K562 (cell line): ENCODE results near the gene IRAK3. TPM values are rescaled to one million over a fixed set of nuclear protein-coding genes. Genes with fewer than 3 reads are reported as not detected.

ENCODE experiments used
- ATAC-seq: fragments of 200-7000 bp; cut with Tn5 transposase; 3 replicates; pipeline ENCODE4 v1.9.1; 2020; ENCODE audit warnings: moderate library complexity
- BruUV-seq: library from RNA; stranded (reverse); fragments of 400-500 nt; replicated peaks from 2 replicates; lab custom pipeline; 2021; lab: Mats Ljungman, UMichigan
- CTCF ChIA-PET: fragments of 300-600 bp; formaldehyde crosslinking; extraction: SDS; loops from one replicate; lab custom pipeline; 2021; ENCODE audit warnings: low intra/inter-chr PET ratio; lab: Yijun Ruan, JAX
- POLR2A ChIA-PET: fragments of 300-600, 350-650 bp; sonication (Branson Sonifier 250); formaldehyde crosslinking; extraction: SDS; loops from one replicate; lab custom pipeline; 2021; ENCODE audit warnings: antibody characterized with exemption, inconsistent platforms; lab: Yijun Ruan, JAX
- DNase-seq, 4 experiments: peaks; one replicate each; pipeline versions ENCODE4 v3.0.0 to v3.0.0-alpha.2; 2011 to 2018; ENCODE audit warnings: low spot score in 3 of 4, mixed read lengths in 3 of 4; ENCODE audit errors: extremely low read depth in 1 of 4
- FAIRE-seq: peaks from 2 replicates; lab custom pipeline; 2011; peaks lifted over from hg19 to GRCh38; lab: Jason Lieb, UNC
- H2AFZ ChIP-seq: 2 replicates; pipeline ENCODE4 v1.6.0; 2011; ENCODE audit warnings: low read depth, low read length, control low read depth, inconsistent platforms
- H3K27ac ChIP-seq: fragments of 200-600 bp; 3 replicates; pipeline ENCODE4 v1.8.0; 2011; ENCODE audit warnings: low read depth, mild to moderate bottlenecking, control low read depth, inconsistent platforms, low read length, moderate library complexity, mixed read lengths; ENCODE audit errors: extremely low read depth
- H3K27me3 ChIP-seq, 2 experiments: fragments of 300-600 bp in 1 of 2; 2 replicates in 1 of 2; 3 replicates in 1 of 2; pipeline versions ENCODE4 v1.6.0 to v1.8.0; 2011; ENCODE audit warnings: inconsistent platforms in 2 of 2, low read length in 2 of 2, mild to moderate bottlenecking in 1 of 2, mixed read lengths in 1 of 2, moderate library complexity in 1 of 2; ENCODE audit not compliant: control insufficient read depth in 2 of 2, insufficient read depth in 2 of 2
- H3K36me3 ChIP-seq: fragments of 300-600 bp; 3 replicates; pipeline ENCODE4 v1.8.0; 2011; ENCODE audit warnings: mild to moderate bottlenecking, low read length, inconsistent platforms; ENCODE audit not compliant: control insufficient read depth, insufficient read depth
- H3K4me1 ChIP-seq, 2 experiments: fragments of 200-600 bp in 1 of 2; replicated peaks in 1 of 2; 2 replicates in 1 of 2; 3 replicates in 1 of 2; pipeline versions ENCODE4 v1.5.1 to v1.8.0; 2011; ENCODE audit warnings: inconsistent platforms in 2 of 2, low read length in 2 of 2, mild to moderate bottlenecking in 1 of 2, mixed read lengths in 1 of 2, moderate library complexity in 1 of 2; ENCODE audit not compliant: control insufficient read depth in 2 of 2, insufficient read depth in 2 of 2
- H3K4me2 ChIP-seq: 2 replicates; pipeline ENCODE4 v1.6.1; 2011; ENCODE audit warnings: low read length, control low read depth, inconsistent platforms, mixed read lengths; ENCODE audit not compliant: insufficient read depth
- H3K4me3 ChIP-seq: fragments of 200-600 bp; sonication (generic), shearing (Covaris generic); 2 replicates; pipeline ENCODE4 v1.5.1; 2016; ENCODE audit warnings: control low read depth, inconsistent platforms
- H3K79me2 ChIP-seq: fragments of 200-600 bp; 3 replicates; pipeline ENCODE4 v1.8.0; 2011; ENCODE audit warnings: low read length, inconsistent platforms; ENCODE audit not compliant: control insufficient read depth, insufficient read depth
- H3K9ac ChIP-seq, 2 experiments: 2 replicates each; pipeline versions ENCODE4 v1.6.0 to v1.6.1; 2011; ENCODE audit warnings: low read depth in 2 of 2, low read length in 2 of 2, control low read depth in 1 of 2, inconsistent platforms in 1 of 2, mild to moderate bottlenecking in 1 of 2, mixed read lengths in 1 of 2; ENCODE audit not compliant: insufficient read depth in 1 of 2
- H3K9me1 ChIP-seq: one replicate; pipeline ENCODE4 v1.6.0; 2011; ENCODE audit warnings: inconsistent platforms, mild to moderate bottlenecking, low read length, moderate library complexity; ENCODE audit not compliant: control insufficient read depth, insufficient read depth
- H3K9me3 ChIP-seq: replicated peaks from 2 replicates; pipeline ENCODE4 v1.5.1; 2011; ENCODE audit warnings: low read depth, low read length, inconsistent platforms; ENCODE audit not compliant: control insufficient read depth, insufficient read depth
- H4K20me1 ChIP-seq: replicated peaks from 2 replicates; pipeline ENCODE4 v1.6.1; 2011; ENCODE audit warnings: low read length, inconsistent platforms, mixed read lengths; ENCODE audit not compliant: control insufficient read depth, insufficient read depth
- ATF2 ChIP-seq: sonication (generic); formaldehyde crosslinking; IDR thresholded peaks from 2 replicates; pipeline ENCODE4 v1.8.1; 2022; ENCODE audit warnings: missing genetic modification reagents
- NFIC ChIP-seq: fragments of 450-650 bp; IDR thresholded peaks from 2 replicates; pipeline ENCODE4 v1.6.1; 2017; ENCODE audit warnings: mild to moderate bottlenecking, inconsistent platforms
- NR4A1 ChIP-seq, 2 experiments: fragments of 250-450 bp in 1 of 2; fragments of 450-650 bp in 1 of 2; sonication (Bioruptor Pico) in 1 of 2; IDR thresholded peaks; 2 replicates each; pipeline versions ENCODE4 v1.4.0 to v1.6.1; 2016 to 2020; ENCODE audit warnings: mild to moderate bottlenecking in 2 of 2, missing compliant biosample characterization in 1 of 2, missing genetic modification characterization in 1 of 2, moderate library complexity in 1 of 2
- SPI1 ChIP-seq: IDR thresholded peaks from 2 replicates; pipeline ENCODE4 v1.6.1; 2011; ENCODE audit warnings: low read depth, low read length, control low read depth, borderline replicate concordance
- ZNF655 ChIP-seq: fragments of 250-450 bp; sonication (Bioruptor Pico); IDR thresholded peaks from 2 replicates; pipeline ENCODE4 v1.5.0; 2021
- WGBS: fragments of 100-300 bp; shearing (Covaris generic); methylation state at CpG from one replicate; pipeline ENCODE4 v1.1.6; 2016; ENCODE audit warnings: low coverage, mixed read lengths; ENCODE audit not compliant: insufficient coverage; ENCODE audit errors: missing lambda C conversion rate; 5-methylcytosine and 5-hydroxymethylcytosine counted together
- in situ Hi-C: fragments of 300-500 bp; cut with MboI; formaldehyde crosslinking; loops from 4 replicates; pipeline ENCODE4 v1.15.0; 2018; ENCODE audit warnings: inconsistent platforms, mixed read lengths
- intact Hi-C: fragments of 100-400 bp; cut with micrococcal nuclease; formaldehyde crosslinking; loops from 2 replicates; pipeline ENCODE4 v1.14.2; 2022
- polyA plus RNA-seq, 8 experiments: library from polyadenylated mRNA; depleted of rRNA in 4 of 8; stranded (reverse) in 5 of 8; unstranded in 3 of 8; fragments of >200 nt; fragmentation: Nextera tagmentation in 2 of 8; fragmentation: Illumina TruSeq in 1 of 8; extraction: Ambion mirVana in 2 of 8; extraction: Trizol in 1 of 8; gene quantifications; 2 replicates each; pipeline versions ENCODE4 v1.2.1 to v1.2.3, GENCODE V29; 2011 to 2014; ENCODE audit warnings: inconsistent platforms in 1 of 8, missing spikeins in 1 of 8
- total RNA-seq, 7 experiments: library from RNA; depleted of rRNA in 6 of 7; stranded (reverse); fragments of >200 nt in 6 of 7; fragmentation: Illumina TruSeq in 2 of 7; extraction: Trizol in 2 of 7; gene quantifications; 2 replicates each; pipeline versions ENCODE4 v1.2.1 to v1.2.3, GENCODE V29; 2011 to 2021; ENCODE audit warnings: low replicate concordance in 1 of 7

IRAK3 gene
- total and polyA plus RNA-seq, 9 of the 15 experiments (the other 6 are each of a cell fraction or from before 2014, with no cell fraction given): 0.06 to 0.09 (median 0.07) TPM; not detected in 6

GRCh38 chr12:66162701-66163100 is 26.3 kb upstream of the IRAK3 start:
- FAIRE-seq (no peak), ATAC-seq (no peak), DNase-seq (no peak)
- in situ Hi-C loops (no loop called here), intact Hi-C loops (no loop called here)
- no peak overlapping the region for H3K4me3 ChIP-seq
- H3K36me3 ChIP-seq: peaks cover 17% of the 10 kb centered on the region
- ChIA-PET POLR2A (no interaction called here), CTCF (no interaction called here)
- WGBS: 89% methylated on average over 2 of the region's 2 CpGs
- H3K27me3 ChIP-seq: no peaks in the 10 kb centered on the region
- H3K4me1 ChIP-seq: peaks cover under 1 to 8% of the 10 kb centered on the region in 2 experiments; a peak in 4 of 5 replicates
- no peaks in the 10 kb centered on the region for H3K9me1 ChIP-seq
- H4K20me1 ChIP-seq: no peaks in the 10 kb centered on the region; the same call in 1 of the 2 replicates
- TF ChIP-seq NFIC (peak; percentile 45), NR4A1 (CRISPR knock-in tag; IDR thresholded peaks at IDR 0.05) (no peak), NR4A1 (tag; IDR thresholded peaks at IDR 0.05) (no peak), ATF2 (CRISPR knock-in tag) (no peak)
- no peak overlapping the region for H3K4me2 ChIP-seq
- H2AFZ ChIP-seq: no peak overlapping the region
- peaks cover 62% of the 10 kb centered on the region for H3K79me2 ChIP-seq
- no peak overlapping the region for H3K9ac ChIP-seq
- H3K27ac ChIP-seq: no peak overlapping the region
- H3K9me3 ChIP-seq: no peaks in the 10 kb centered on the region
- BruUV-seq: no TSS peak

GRCh38 chr12:66163289-66163688 is 25.7 kb upstream of the IRAK3 start:
- Histone ChIP-seq H3K9ac (no peak overlapping the region), H4K20me1 (no peaks in the 10 kb centered on the region; the same call in 1 of the 2 replicates), H3K9me1 (no peaks in the 10 kb centered on the region), H3K27me3 (no peaks in the 10 kb centered on the region), H2AFZ (no peak overlapping the region), H3K4me3 (no peak overlapping the region), H3K27ac (no peak overlapping the region), H3K4me2 (no peak overlapping the region)
- ATAC-seq: no peak
- 0 out of 2 replicates have a peak, but pooled peaks have one; percentile 8 for TF ChIP-seq SPI1
- TF ChIP-seq ZNF655: no peak
- TF ChIP-seq, all 486 proteins: peak for 1
- in situ Hi-C loops (no loop called here), intact Hi-C loops (no loop called here)
- H3K79me2 ChIP-seq: peaks cover 68% of the 10 kb centered on the region
- H3K36me3 ChIP-seq: peaks cover 17% of the 10 kb centered on the region
- POLR2A ChIA-PET: no interaction called here
- CTCF ChIA-PET: no interaction called here
- no peaks in the 10 kb centered on the region for H3K9me3 ChIP-seq
- peaks cover 5 to 8% of the 10 kb centered on the region in 2 experiments; a peak in 4 of 5 replicates for H3K4me1 ChIP-seq
- no TSS peak for BruUV-seq
- 49% methylated on average over 3 of the region's 4 CpGs for WGBS
- FAIRE-seq (no peak), DNase-seq (no peak)
